Psoas muscle (tissue), 8 donors: ENCODE data around the gene AGMO. TPM values are rescaled to one million over a fixed set of nuclear protein-coding genes. Genes with fewer than 3 reads are reported as not detected.

Source experiments
- ATAC-seq, 4 donors: fragments of 200-7000 bp; cut with Tn5 transposase; one replicate each; pipeline ENCODE4 v1.9.1; 2020; ENCODE audit warnings: moderate library complexity in 3 of 4, mild to moderate bottlenecking in 2 of 4
- DNase-seq, 2 donors: peaks; one replicate each; pipeline ENCODE4 v3.0.0-alpha.2; 2020
- H3K27ac ChIP-seq: fragments of 200-600 bp; one replicate; pipeline ENCODE4 v1.8.0; 2022
- H3K27me3 ChIP-seq, 3 donors: fragments of 200-600 bp in 1 of 3; one replicate each; pipeline versions ENCODE4 v1.6.1 to v1.8.0; 2013 to 2022; ENCODE audit warnings: low read length in 2 of 3, mild to moderate bottlenecking in 2 of 3, moderate library complexity in 1 of 3; ENCODE audit not compliant: insufficient read depth in 3 of 3
- H3K36me3 ChIP-seq, 2 donors: fragments of 200-600 bp in 1 of 2; one replicate each; pipeline versions ENCODE4 v1.6.1 to v1.8.0; 2013 to 2022; ENCODE audit warnings: low read depth in 1 of 2, mild to moderate bottlenecking in 1 of 2, moderate library complexity in 1 of 2; ENCODE audit not compliant: insufficient read depth in 1 of 2
- H3K4me1 ChIP-seq: fragments of 200-600 bp; one replicate; pipeline ENCODE4 v1.8.0; 2022
- H3K4me3 ChIP-seq: fragments of 200-600 bp; one replicate; pipeline ENCODE4 v1.8.0; 2022; ENCODE audit warnings: mild to moderate bottlenecking
- H3K9me3 ChIP-seq: fragments of 200-600 bp; one replicate; pipeline ENCODE4 v1.8.0; 2022
- CTCF ChIP-seq: fragments of 200-600 bp; IDR thresholded peaks from one replicate; pipeline ENCODE4 v1.8.0; 2022; ENCODE audit warnings: antibody characterized with exemption
- WGBS, 3 donors: extraction: QIAGEN DNeasy Blood & Tissue Kit; methylation state at CpG; one replicate each; pipeline versions ENCODE4 v1.1.6 to v1.1.7; 2013; 5-methylcytosine and 5-hydroxymethylcytosine counted together
- intact Hi-C, 2 donors: fragments of 100-400 bp; cut with DNase I; formaldehyde crosslinking; loops; one replicate each; pipeline versions ENCODE4 v1.11.0 to v1.14.2; 2022
- polyA plus RNA-seq, 3 donors: library from polyadenylated mRNA; stranded (reverse); fragments of 200-250 nt; gene quantifications; one replicate each; pipeline ENCODE4 v1.2.3, GENCODE V29; 2013
- total RNA-seq, 4 donors: library from RNA; stranded (reverse); fragmentation: NEBNext Ultra II Directional in 2 of 4; extraction: Animal tissue kit (Norgen Biotek cat#: 25700) in 2 of 4; gene quantifications; one replicate each; pipeline versions ENCODE4 v1.2.1 to v1.2.4, GENCODE V29; 2021 to 2023
- donor health status: healthy with polysubstance abuse.
- donor health status: DM: no; HTN: no; CAD: no; lungs with moderate emphysema.
- donor health status: Bipolar disorder and iron deficiency.
- donor health status: healthy.
- donor health status: DM: yes; HTN: yes; CAD: no.
- donor health status: DM: no; HTN: no; CAD: no.
- donor health status: DM: no; HTN: no; CAD: no.
- donor health status: DM: yes; HTN: yes; CAD: no.

The AGMO gene
- total and polyA plus RNA-seq, 7 donors = 0.13 to 0.54 (median 0.36) TPM; not detected in 1

GRCh38 chr7:15491361-15491760 is 70.5 kb downstream of the AGMO start:
- WGBS, 3 donors = 61 to 76% (median 67%) methylated on average over 2 of the region's 2 CpGs
- DNase-seq (no peak), ATAC-seq (no peak)
- Histone ChIP-seq H3K27me3 (no peaks in the 10 kb centered on the region), H3K27ac (no peak overlapping the region), H3K9me3 (no peaks in the 10 kb centered on the region), H3K4me3 (no peak overlapping the region), H3K36me3 (no peaks in the 10 kb centered on the region), H3K4me1 (no peaks in the 10 kb centered on the region)
- no peak for TF ChIP-seq CTCF
- intact Hi-C loops = no loop called here

- Histone ChIP-seq H3K9me3 (no peaks in the 10 kb centered on the region), H3K27ac (no peak overlapping the region), H3K27me3 (no peaks in the 10 kb centered on the region), H3K4me3 (no peak overlapping the region), H3K4me1 (no peaks in the 10 kb centered on the region), H3K36me3 (no peaks in the 10 kb centered on the region)
- ATAC-seq = no peak
- WGBS, 3 donors = 42 to 57% (median 53%) methylated on average over 1 of the region's 1 CpG
- DNase-seq = no peak
- no peak for TF ChIP-seq CTCF
- intact Hi-C loops = no loop called here
Observed at GRCh38 chr7:15490291-15490690, 71.5 kb downstream of the AGMO start.

- H3K27ac ChIP-seq = no peak overlapping the region
- H3K9me3 ChIP-seq = no peaks in the 10 kb centered on the region
- TF ChIP-seq CTCF = no peak
- H3K4me3 ChIP-seq = no peak overlapping the region
- no peaks in the 10 kb centered on the region for H3K4me1 ChIP-seq
- no peaks in the 10 kb centered on the region for H3K36me3 ChIP-seq
- no peaks in the 10 kb centered on the region for H3K27me3 ChIP-seq
- intact Hi-C loops = no loop called here
- DNase-seq (no peak), ATAC-seq (no peak)
- 75 to 78% (median 77%) methylated on average over 3 of the region's 3 CpGs for WGBS, 3 donors
Observed at GRCh38 chr7:15489861-15490260, 72.0 kb downstream of the AGMO start.

- DNase-seq (no peak), ATAC-seq (no peak)
- Histone ChIP-seq H3K9me3 (no peaks in the 10 kb centered on the region), H3K27ac (no peak overlapping the region), H3K4me1 (no peaks in the 10 kb centered on the region), H3K4me3 (no peak overlapping the region), H3K36me3 (no peaks in the 10 kb centered on the region), H3K27me3 (no peaks in the 10 kb centered on the region)
- TF ChIP-seq CTCF = no peak
- 34 to 45% (median 45%) methylated on average over 4 of the region's 4 CpGs for WGBS, 3 donors
- intact Hi-C loops = no loop called here
Observed at GRCh38 chr7:15489383-15489782, 72.4 kb downstream of the AGMO start.

- Histone ChIP-seq H3K4me1 (no peaks in the 10 kb centered on the region), H3K27me3 (no peaks in the 10 kb centered on the region), H3K9me3 (no peaks in the 10 kb centered on the region), H3K4me3 (no peak overlapping the region), H3K27ac (no peak overlapping the region), H3K36me3 (no peaks in the 10 kb centered on the region)
- intact Hi-C loops = no loop called here
- no peak for TF ChIP-seq CTCF
- DNase-seq = no peak
- 65 to 76% (median 72%) methylated on average over 2 of the region's 2 CpGs for WGBS, 3 donors
- no peak for ATAC-seq
Observed at GRCh38 chr7:15488401-15488800, 73.4 kb downstream of the AGMO start.
